MM.1S (cell line): ENCODE results near the gene RALGPS2.

ENCODE experiments used
- CTCF ChIP-seq: fragments of 300-600 bp; sonication (generic); IDR thresholded peaks from 2 replicates; pipeline ENCODE4 v1.5.1; 2016; ENCODE audit warnings: antibody characterized with exemption, low read length, mixed read lengths
- EZH2 ChIP-seq: fragments of 300-600 bp; sonication (generic); optimal IDR thresholded peaks from 2 replicates; pipeline ENCODE3; 2017; ENCODE audit warnings: low read depth, mild to moderate bottlenecking, antibody characterized with exemption, low read length, mixed read lengths

DNA sequence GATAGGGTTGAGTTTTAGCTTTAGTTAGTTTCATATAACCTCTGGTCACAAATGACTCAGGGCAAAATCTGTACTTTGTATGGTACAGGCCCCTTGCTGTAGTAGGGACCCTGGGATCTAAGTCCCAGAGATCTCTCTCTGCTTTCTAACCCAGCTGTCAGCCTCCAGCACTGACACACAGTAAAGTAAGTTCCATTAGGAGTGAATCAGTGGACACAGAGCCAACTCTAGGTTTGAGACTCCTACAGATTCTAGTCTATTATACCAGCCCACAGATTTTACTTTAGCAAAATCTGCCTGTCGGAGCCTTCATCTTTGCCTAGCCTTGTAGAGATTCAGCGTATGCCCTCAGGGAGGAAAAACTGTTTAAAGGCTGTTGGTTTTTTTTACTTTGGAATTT is 93.4 kb downstream of the RALGPS2 start:
- TF ChIP-seq CTCF (no peak), EZH2 (no peak)
